ENCODE data around the gene FBXW8.

Gene FBXW8

DNA sequence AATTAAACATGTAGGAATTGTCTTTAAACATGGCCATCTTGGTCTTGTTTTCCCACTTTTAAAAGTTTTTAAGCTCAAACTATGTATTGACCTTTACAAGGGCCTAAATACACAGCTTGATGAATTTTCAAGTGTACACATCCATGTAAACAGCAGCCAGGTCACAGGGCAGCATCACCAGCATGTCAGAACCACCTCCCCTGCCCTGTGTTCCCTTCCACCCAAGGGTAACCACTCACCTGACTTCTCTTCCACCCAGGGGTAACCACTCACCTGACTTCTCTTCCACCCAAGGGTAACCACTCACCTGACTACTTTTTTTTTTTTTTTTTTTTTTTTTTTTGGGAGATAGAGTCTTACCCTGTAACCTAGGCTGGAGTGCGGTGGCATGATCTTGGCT, 4.6 kb downstream of the FBXW8 start:
- Histone ChIP-seq H3K36me3 (ENCODE audit: control insufficient read depth in 1 of 2, insufficient read depth in 2 of 2, low read length in 2 of 2) (no peaks in the 10 kb centered on the region), H3K27ac (ENCODE audit: low read length) (no peak overlapping the region), H3K9me3 (ENCODE audit: control insufficient read depth in 1 of 2, low read length in 2 of 2) (no peaks in the 10 kb centered on the region), H3K4me1 (ENCODE audit: control insufficient read depth in 1 of 2, insufficient read depth in 2 of 2, low read length in 2 of 2) (peaks cover 4 to 11% of the 10 kb centered on the region in 2 donors), H3K27me3 (ENCODE audit: low read depth, low read length) (no peaks in the 10 kb centered on the region), H3K4me3 (ENCODE audit: low read depth in 1 of 2, low read length in 2 of 2) (no peak overlapping the region)

GRCh38 chr12:116916122-116916521, 5.4 kb downstream of the FBXW8 start:
- no peaks in the 10 kb centered on the region for H3K9me3 ChIP-seq (ENCODE audit: control insufficient read depth in 1 of 2, low read length in 2 of 2)
- H3K4me3 ChIP-seq (ENCODE audit: low read depth in 1 of 2, low read length in 2 of 2): no peak overlapping the region
- no peaks in the 10 kb centered on the region for H3K36me3 ChIP-seq (ENCODE audit: control insufficient read depth in 1 of 2, insufficient read depth in 2 of 2, low read length in 2 of 2)
- no peak overlapping the region for H3K27ac ChIP-seq (ENCODE audit: low read length)
- H3K27me3 ChIP-seq (ENCODE audit: low read depth, low read length): no peaks in the 10 kb centered on the region
- H3K4me1 ChIP-seq (ENCODE audit: control insufficient read depth in 1 of 2, insufficient read depth in 2 of 2, low read length in 2 of 2): peaks cover 4 to 11% of the 10 kb centered on the region in 2 donors

GRCh38 chr12:116916714-116917114, 6.0 kb downstream of the FBXW8 start:
- peaks cover 4 to 6% of the 10 kb centered on the region in 2 donors for H3K4me1 ChIP-seq (ENCODE audit: control insufficient read depth in 1 of 2, insufficient read depth in 2 of 2, low read length in 2 of 2)
- H3K27me3 ChIP-seq (ENCODE audit: low read depth, low read length): no peaks in the 10 kb centered on the region
- H3K27ac ChIP-seq (ENCODE audit: low read length): no peak overlapping the region
- H3K4me3 ChIP-seq (ENCODE audit: low read depth in 1 of 2, low read length in 2 of 2): no peak overlapping the region
- H3K9me3 ChIP-seq (ENCODE audit: control insufficient read depth in 1 of 2, low read length in 2 of 2): no peaks in the 10 kb centered on the region
- no peaks in the 10 kb centered on the region for H3K36me3 ChIP-seq (ENCODE audit: control insufficient read depth in 1 of 2, insufficient read depth in 2 of 2, low read length in 2 of 2)

- Histone ChIP-seq H3K4me3 (ENCODE audit: low read depth in 1 of 2, low read length in 2 of 2) (no peak overlapping the region), H3K4me1 (ENCODE audit: control insufficient read depth in 1 of 2, insufficient read depth in 2 of 2, low read length in 2 of 2) (peaks cover 0 to 4% of the 10 kb centered on the region in 2 donors), H3K27ac (ENCODE audit: low read length) (no peak overlapping the region)
Observed at GRCh38 chr12:116918464-116918863, 7.7 kb downstream of the FBXW8 start.

GRCh38 chr12:116919247-116919661, 8.5 kb downstream of the FBXW8 start:
- Histone ChIP-seq H3K4me3 (ENCODE audit: low read depth in 1 of 2, low read length in 2 of 2) (no peak overlapping the region), H3K27me3 (ENCODE audit: low read depth, low read length) (no peaks in the 10 kb centered on the region), H3K27ac (ENCODE audit: low read length) (no peak overlapping the region), H3K9me3 (ENCODE audit: control insufficient read depth in 1 of 2, low read length in 2 of 2) (no peaks in the 10 kb centered on the region), H3K36me3 (ENCODE audit: control insufficient read depth in 1 of 2, insufficient read depth in 2 of 2, low read length in 2 of 2) (no peaks in the 10 kb centered on the region), H3K4me1 (ENCODE audit: control insufficient read depth in 1 of 2, insufficient read depth in 2 of 2, low read length in 2 of 2) (peaks cover 0 to 4% of the 10 kb centered on the region in 2 donors)

More at GRCh38 chr12:116918464-116918863, 7.7 kb downstream of the FBXW8 start:
- H3K36me3 ChIP-seq (ENCODE audit: control insufficient read depth in 1 of 2, insufficient read depth in 2 of 2, low read length in 2 of 2): no peaks in the 10 kb centered on the region
- no peaks in the 10 kb centered on the region for H3K9me3 ChIP-seq (ENCODE audit: control insufficient read depth in 1 of 2, low read length in 2 of 2)
- H3K27me3 ChIP-seq (ENCODE audit: low read depth, low read length): no peaks in the 10 kb centered on the region

GRCh38 chr12:116919706-116920485, 9.1 kb downstream of the FBXW8 start:
- H3K27ac ChIP-seq (ENCODE audit: low read length): no peak overlapping the region

GRCh38 chr12:116920939-116921338, 10.2 kb downstream of the FBXW8 start:
- Histone ChIP-seq H3K4me3 (ENCODE audit: low read depth in 1 of 2, low read length in 2 of 2) (no peak overlapping the region), H3K27ac (ENCODE audit: low read length) (no peak overlapping the region), H3K27me3 (ENCODE audit: low read depth, low read length) (no peaks in the 10 kb centered on the region), H3K36me3 (ENCODE audit: control insufficient read depth in 1 of 2, insufficient read depth in 2 of 2, low read length in 2 of 2) (no peaks in the 10 kb centered on the region), H3K4me1 (ENCODE audit: control insufficient read depth in 1 of 2, insufficient read depth in 2 of 2, low read length in 2 of 2) (peaks cover 4% of the 10 kb centered on the region in 2 donors), H3K9me3 (ENCODE audit: control insufficient read depth in 1 of 2, low read length in 2 of 2) (no peaks in the 10 kb centered on the region)

More at GRCh38 chr12:116919706-116920485, 9.1 kb downstream of the FBXW8 start:
- no peaks in the 10 kb centered on the region for H3K27me3 ChIP-seq (ENCODE audit: low read depth, low read length)
- H3K4me1 ChIP-seq (ENCODE audit: control insufficient read depth in 1 of 2, insufficient read depth in 2 of 2, low read length in 2 of 2): peaks cover 0 to 4% of the 10 kb centered on the region in 2 donors
- H3K9me3 ChIP-seq (ENCODE audit: control insufficient read depth in 1 of 2, low read length in 2 of 2): no peaks in the 10 kb centered on the region
- no peaks in the 10 kb centered on the region for H3K36me3 ChIP-seq (ENCODE audit: control insufficient read depth in 1 of 2, insufficient read depth in 2 of 2, low read length in 2 of 2)
- H3K4me3 ChIP-seq (ENCODE audit: low read depth in 1 of 2, low read length in 2 of 2): no peak overlapping the region

GRCh38 chr12:116922194-116922897, 11.6 kb downstream of the FBXW8 start:
- no peak overlapping the region for H3K27ac ChIP-seq (ENCODE audit: low read length)
- no peaks in the 10 kb centered on the region for H3K9me3 ChIP-seq (ENCODE audit: control insufficient read depth in 1 of 2, low read length in 2 of 2)
- no peaks in the 10 kb centered on the region for H3K27me3 ChIP-seq (ENCODE audit: low read depth, low read length)
- H3K4me1 ChIP-seq (ENCODE audit: control insufficient read depth in 1 of 2, insufficient read depth in 2 of 2, low read length in 2 of 2): peaks cover 9 to 18% of the 10 kb centered on the region in 2 donors
- no peaks in the 10 kb centered on the region for H3K36me3 ChIP-seq (ENCODE audit: control insufficient read depth in 1 of 2, insufficient read depth in 2 of 2, low read length in 2 of 2)
- no peak overlapping the region for H3K4me3 ChIP-seq (ENCODE audit: low read depth in 1 of 2, low read length in 2 of 2)

- no peaks in the 10 kb centered on the region for H3K27me3 ChIP-seq (ENCODE audit: low read depth, low read length)
- no peak overlapping the region for H3K4me3 ChIP-seq (ENCODE audit: low read depth in 1 of 2, low read length in 2 of 2)
- peaks cover 7 to 21% of the 10 kb centered on the region in 2 donors for H3K4me1 ChIP-seq (ENCODE audit: control insufficient read depth in 1 of 2, insufficient read depth in 2 of 2, low read length in 2 of 2)
- H3K36me3 ChIP-seq (ENCODE audit: control insufficient read depth in 1 of 2, insufficient read depth in 2 of 2, low read length in 2 of 2): peaks cover 6 to 10% of the 10 kb centered on the region in 2 donors
- no peak overlapping the region for H3K27ac ChIP-seq (ENCODE audit: low read length)
- H3K9me3 ChIP-seq (ENCODE audit: control insufficient read depth in 1 of 2, low read length in 2 of 2): no peaks in the 10 kb centered on the region
Observed at GRCh38 chr12:116924558-116925453, 14.1 kb downstream of the FBXW8 start.

DNA sequence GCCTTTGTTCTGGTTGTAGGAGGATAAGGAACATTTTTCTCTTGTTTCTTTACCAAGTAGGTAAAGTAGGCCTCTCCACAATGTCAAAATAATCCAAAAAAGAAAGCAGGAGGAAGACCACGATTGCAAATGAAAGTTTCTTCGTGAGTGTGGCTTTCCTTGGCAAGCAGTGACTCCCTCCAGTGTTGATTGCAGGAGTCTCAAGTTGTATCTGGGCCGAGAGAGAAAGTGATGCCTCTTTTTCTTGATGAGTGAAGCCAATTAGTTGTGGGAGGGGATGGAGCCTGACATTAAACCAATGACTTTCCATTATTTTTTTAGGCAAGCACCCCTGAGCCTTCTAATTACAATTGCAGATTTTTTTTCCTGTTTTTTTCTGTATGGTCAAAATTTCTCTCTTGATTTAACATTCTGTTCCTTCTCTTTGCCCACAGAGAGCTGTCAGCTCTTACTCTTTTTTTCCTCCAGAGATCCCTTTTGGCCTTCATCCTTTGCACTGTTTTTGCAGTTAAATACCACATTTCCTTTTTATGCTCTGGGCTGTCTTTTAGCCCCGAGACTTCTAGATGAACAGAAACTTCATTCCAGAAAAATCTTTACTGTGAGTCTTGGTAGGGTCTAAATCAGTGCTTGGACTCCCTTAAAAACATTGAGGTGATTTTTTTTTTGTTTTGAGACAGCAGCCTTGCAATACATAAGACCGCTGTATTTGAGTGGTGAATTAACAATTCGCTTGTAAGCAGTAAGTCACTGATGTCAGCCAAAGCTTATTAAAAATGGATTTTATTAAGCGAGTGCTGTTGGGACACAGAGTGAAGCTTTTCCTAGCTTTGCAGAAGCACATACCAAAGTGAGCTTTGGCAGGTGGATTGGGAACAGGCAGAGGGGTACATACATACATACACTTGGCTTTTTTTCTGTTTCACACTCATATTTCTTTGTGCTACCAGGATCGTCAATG, 15.8 kb downstream of the FBXW8 start:
- peaks cover 7 to 21% of the 10 kb centered on the region in 2 donors for H3K4me1 ChIP-seq (ENCODE audit: control insufficient read depth in 1 of 2, insufficient read depth in 2 of 2, low read length in 2 of 2)
- no peak overlapping the region for H3K4me3 ChIP-seq (ENCODE audit: low read depth in 1 of 2, low read length in 2 of 2)
- H3K36me3 ChIP-seq (ENCODE audit: control insufficient read depth in 1 of 2, insufficient read depth in 2 of 2, low read length in 2 of 2): peaks cover 6 to 17% of the 10 kb centered on the region in 2 donors
- no peak overlapping the region for H3K27ac ChIP-seq (ENCODE audit: low read length)
- H3K27me3 ChIP-seq (ENCODE audit: low read depth, low read length): no peaks in the 10 kb centered on the region
- peaks cover 0 to 4% of the 10 kb centered on the region in 2 donors for H3K9me3 ChIP-seq (ENCODE audit: control insufficient read depth in 1 of 2, low read length in 2 of 2)
